Inflammatory macrophage (primary cell): ENCODE data around the gene LRTM1.

Source experiments
- DNase-seq, 2 donors: peaks; one replicate each; pipeline ENCODE4 v3.0.0-alpha.2; 2020 to 2022

LRTM1 gene

GRCh38 chr3:54939557-54940300, 11.9 kb upstream of the LRTM1 start:
- DNase-seq, result no peak

DNA sequence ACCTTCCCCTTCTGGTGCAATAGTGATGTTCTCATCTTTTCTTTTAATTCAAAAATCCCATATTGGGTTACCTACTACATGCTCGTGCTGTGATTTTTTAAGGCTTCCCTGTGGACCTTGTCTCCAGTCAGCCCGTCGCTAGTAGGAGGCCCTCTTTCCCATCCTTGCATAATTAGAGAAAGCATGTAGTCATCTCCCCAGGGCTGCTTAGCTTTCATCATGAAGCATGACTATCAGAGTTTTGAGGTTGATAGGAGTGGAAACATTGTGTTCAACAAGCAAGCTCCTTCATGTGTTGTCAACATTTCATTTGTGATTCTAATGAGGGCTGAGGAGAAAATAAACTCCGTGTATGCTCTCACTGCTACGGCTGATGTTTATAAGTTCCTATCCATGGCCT, 8.7 kb upstream of the LRTM1 start:
- no peak for DNase-seq

- DNase-seq, result no peak
Observed at GRCh38 chr3:54935869-54936268, 8.0 kb upstream of the LRTM1 start.

DNA sequence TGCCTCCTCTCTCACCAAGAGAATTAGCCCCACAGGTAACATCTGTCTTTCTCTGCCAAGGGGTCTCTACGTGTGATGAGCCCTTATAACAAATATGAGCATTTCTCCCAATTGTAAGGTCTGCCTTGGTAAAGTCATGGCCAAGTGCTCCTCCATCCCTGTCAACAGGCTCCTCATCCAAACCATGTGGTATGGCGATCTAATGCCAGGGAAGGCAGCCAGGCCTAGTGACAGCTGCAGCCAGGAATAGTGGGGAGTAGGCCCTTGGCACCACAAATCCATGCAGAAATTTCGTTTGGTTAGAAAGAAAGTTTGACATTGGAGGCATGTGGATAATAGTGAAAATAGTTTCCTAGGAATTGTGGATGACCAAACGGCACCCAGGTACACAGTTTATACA, 4.7 kb upstream of the LRTM1 start:
- DNase-seq, result no peak

DNA sequence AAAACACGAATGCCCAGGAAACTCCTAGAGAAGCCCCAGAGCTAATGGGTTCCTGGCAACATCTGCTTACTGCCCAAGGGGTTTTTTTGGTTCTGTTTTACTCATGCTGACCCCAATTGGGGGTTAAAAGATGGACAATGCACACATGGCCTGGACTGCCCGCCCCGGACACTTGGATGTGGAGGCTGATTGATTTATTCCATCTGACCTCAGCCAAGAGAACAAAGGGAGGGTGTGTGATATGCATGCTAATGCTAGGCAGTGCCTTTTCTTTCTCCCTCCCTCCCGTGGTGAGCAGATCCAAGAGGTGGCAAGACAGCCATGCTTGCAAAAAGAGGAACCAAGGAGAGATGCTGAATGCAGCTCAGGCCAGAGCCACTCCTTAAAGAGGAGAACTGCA, 3.3 kb upstream of the LRTM1 start:
- no peak for DNase-seq

DNA sequence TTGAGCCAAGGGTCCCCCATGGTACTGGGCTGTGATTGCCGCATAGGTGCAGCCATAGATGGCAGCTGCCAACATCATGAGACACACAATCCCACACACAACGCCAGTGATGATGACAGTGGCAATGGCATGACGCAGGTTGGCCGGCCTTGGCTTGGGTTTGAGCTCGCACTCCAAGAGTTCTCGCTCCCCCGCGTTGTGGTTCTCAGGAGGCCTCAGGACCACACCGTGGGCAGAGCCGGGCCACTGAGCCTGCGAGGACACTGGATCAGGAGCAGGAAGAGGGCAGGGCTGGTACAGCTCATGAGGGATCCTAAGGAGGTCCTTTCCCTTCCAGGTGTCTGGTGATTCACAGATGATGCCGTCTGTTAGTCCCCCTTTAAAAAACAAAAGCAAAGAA, 9.3 kb downstream of the LRTM1 start:
- no peak for DNase-seq

DNA sequence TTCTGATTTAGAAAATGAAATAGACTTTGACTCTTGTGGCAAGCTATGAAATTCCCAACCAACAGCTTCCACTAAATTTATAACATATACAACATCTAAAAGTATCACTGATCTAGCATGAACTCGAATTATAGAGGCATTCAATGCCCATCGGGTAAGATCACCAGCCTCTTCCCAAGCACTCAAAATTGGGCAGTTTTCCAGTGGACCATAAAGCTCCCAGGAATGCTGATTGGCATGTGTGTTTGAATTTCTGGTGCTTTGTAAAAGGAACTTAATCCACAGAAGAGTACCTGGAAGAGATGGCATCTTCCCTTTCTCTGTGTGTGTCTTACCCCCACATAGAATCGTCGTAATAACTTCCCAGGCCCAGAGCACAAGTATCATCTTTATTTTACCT, 10.0 kb downstream of the LRTM1 start:
- DNase-seq, result no peak

DNA sequence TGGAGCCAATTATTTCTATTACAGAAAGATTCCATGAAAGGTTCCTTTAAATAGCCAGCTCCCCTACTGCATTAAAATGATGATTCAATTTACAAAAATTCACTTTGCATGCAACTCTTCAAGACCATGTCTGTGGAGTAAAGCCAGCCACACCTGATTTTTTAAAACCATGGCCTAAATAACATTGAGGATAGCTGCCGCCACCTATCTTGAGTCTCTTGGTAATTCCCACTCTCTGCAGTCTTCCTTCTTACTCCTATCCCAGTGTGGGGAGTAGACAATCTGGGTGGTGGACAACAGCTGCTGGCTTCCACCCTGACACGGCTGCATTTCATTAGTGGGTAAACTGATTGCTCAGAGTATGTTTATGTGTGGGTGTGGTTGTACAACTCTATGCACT, 10.7 kb downstream of the LRTM1 start:
- no peak for DNase-seq

DNA sequence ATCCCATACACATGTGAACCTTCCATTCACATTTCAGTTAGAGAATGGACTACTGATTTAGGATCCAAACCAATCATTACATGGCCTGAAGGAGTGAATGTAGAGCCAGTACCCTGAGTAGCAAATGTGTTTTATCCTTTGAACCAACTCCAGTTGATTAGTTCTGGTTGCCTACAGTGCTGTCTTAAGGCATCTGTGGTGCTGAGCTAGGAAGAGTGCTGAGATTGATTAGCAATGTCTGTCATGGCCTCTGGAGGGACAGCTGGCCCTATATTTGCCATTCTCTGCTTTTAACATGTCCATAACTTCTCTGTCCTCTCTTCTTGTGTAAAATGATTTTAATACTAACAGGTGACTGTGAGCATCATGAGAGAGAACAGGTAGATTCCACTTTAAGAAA, 11.1 kb downstream of the LRTM1 start:
- no peak for DNase-seq

DNA sequence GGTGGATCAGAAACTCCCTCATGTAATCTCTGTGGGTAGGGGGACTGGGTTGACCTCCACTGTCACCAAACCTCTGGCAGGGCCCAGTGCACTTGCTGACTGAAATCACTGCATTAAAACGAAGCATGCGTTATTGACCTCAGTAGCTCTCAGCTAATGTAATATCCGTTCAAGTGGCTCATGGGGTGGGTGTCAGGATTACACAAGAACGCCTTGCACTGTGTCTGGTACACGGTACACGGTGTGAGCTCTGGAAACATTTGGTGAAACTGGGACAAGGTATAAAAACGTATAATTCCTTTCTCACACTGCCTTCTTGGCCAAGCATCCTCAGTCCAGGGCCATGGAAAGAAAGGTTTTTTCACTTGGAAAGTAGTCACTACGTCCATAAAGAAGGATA, 11.9 kb downstream of the LRTM1 start:
- DNase-seq, result no peak

DNA sequence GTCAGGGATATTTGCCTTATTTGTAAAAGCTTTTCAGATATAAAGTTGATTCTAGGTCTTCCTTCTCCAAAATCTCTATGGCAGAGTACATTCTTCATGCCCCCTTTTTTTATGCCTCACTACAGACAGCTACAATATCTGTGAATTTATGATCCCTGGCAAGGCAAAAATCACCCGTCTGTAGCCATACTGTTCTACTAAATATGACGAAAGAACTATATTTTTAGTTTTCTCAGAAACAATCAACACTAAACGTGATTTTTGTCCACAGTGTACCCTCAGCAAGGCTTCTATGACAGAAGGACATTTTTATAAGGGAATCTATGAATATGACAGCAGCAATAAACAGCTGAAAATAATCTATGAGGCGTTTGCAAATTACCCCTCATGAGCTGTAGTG, 12.7 kb downstream of the LRTM1 start:
- no peak for DNase-seq

GRCh38 chr3:54914180-54914579, 13.7 kb downstream of the LRTM1 start:
- no peak for DNase-seq

DNA sequence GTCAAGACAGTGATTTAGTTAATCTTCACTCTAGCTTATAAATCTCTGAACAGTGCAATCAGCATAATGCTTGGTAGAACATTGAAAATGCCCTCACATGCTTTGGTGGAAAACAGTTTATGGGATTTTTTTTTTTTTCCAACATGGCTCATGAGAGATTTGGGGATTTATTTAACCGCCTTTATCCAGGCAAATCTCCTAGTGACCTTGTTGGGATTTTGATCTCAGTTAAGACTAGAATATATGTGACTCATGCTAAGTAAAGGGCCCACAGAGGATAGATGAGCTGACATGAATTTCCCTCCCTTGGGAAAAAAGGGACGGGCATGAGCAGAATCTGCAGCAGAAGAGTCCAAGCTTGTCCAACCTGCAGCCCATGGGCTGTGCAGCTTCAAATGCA, 18.7 kb downstream of the LRTM1 start:
- no peak for DNase-seq

DNA sequence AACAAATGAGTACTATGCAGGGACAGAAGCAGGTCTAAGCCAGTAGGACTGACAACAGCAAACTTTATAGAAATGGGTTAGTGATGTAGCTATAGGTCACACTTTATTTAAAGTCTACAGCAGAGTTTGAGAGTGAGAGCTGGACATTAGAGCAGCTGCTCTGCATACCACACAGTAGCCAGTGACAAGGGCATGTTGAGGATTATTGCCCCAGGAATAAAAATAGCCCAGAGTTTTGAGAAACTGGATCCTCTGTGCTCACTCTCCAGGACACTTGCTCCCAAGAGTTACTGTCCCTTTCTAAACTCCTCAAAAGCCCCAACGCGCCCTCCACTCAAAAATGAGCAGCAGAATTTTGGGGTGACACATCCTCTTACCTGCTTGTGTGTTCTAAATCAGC, 21.1 kb downstream of the LRTM1 start:
- no peak for DNase-seq

- DNase-seq, result no peak
Observed at GRCh38 chr3:54905920-54906319, 21.9 kb downstream of the LRTM1 start.

- DNase-seq, result no peak
Observed at GRCh38 chr3:54905261-54905888, 22.5 kb downstream of the LRTM1 start.

DNA sequence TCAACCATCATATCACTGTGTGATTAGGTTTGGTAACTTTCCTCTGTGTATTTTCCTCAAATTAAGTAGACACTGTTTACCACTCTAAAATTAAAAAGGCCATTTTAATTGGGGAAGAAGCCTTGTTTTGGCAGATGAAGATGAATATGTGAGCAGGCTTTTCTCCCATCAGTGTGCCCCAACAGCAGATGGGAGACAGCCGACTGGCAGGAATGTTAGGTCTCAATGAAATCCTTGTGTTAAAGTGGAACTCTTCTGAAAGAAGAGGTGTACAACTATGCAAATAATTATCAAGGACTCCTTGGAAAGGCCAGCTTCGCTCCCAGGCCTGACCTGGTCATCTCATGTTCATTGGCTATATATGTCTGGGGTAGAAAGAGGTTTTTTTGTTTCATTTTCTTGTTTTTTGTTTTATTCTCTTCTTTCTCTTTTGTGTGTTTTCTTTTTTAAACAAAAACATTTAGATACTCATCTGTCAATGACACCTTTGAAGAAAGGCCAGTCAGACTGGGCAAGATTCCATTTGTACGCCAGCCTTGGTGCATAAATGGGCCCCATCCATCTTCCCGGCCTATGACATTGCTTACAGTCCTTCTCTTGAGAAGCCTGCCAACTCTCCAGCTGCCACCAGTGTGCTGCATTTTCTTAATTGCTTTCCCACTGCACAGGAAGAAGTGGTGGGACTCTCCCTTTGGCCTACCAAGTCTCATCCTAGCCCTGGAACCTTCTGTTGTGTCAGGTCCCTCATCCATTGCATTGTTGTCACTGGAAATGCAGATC, 25.8 kb downstream of the LRTM1 start:
- no peak for DNase-seq

- no peak for DNase-seq
Observed at GRCh38 chr3:54900838-54901591, 26.8 kb downstream of the LRTM1 start.

- DNase-seq, result no peak
Observed at GRCh38 chr3:54899273-54899672, 28.6 kb downstream of the LRTM1 start.

DNA sequence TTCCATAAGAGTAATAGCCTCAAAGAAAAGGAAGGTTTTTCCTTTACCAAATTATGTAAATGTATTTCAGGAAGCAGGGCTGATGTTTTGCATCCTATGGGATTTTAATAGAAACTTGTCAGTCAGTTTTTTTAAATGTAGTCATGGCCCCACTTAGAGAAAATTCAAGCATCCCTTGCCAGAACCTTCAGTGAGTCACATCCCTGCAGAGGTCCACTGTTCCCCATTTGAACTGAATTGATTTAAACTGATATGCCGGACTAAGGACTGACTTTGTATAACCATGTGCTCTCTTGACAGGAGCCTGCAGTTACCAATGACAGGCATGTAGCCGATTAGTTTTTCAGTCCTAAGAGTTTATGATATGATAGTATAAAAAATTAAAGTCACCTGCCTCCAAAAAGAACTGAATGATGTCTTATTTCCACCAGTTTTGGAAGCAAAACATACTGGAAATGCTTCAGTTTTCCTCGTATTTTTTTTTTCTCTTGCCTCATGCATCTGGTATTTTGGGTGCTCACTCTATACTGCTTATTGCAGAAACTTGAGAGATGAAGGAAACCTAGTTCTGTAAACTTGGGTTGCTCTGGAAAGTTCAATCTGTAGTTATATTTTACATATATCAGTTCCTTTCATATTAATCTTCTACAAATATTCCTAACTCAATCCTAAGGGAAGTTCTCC, 30.7 kb downstream of the LRTM1 start:
- DNase-seq, result no peak

DNA sequence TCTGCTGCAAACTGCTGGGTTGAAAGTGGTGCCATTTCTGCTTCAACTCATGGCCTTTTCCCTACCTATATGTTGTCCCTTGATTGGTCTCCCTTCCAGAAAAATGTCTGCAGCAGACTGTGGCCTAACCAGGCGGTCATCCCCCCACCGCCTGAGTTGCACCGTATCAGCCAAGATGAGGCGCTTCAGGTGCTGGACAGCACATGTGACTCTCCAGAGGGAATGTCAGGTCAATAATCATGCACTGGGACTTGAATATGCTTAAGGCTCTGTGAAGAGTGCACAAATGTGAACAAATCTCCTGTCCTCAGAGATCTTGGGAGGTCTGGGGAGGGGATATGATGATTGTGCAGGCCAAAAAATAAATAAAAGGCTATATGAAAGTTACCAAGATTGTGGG, 32.2 kb downstream of the LRTM1 start:
- DNase-seq, result no peak

GRCh38 chr3:54892168-54892567, 35.7 kb downstream of the LRTM1 start:
- DNase-seq, result no peak

- no peak for DNase-seq
Observed at GRCh38 chr3:54891540-54891897, 36.3 kb downstream of the LRTM1 start.
